Cardiac fibroblast (primary cell): ENCODE results near the gene MXD3.

Experiments used
- DNase-seq, 2 donors: peaks; one replicate each; pipeline versions ENCODE4 v3.0.0 to v3.0.0-alpha.2; 2010; ENCODE audit warnings: low read depth in 2 of 2
- H3K4me3 ChIP-seq, 2 donors: replicated peaks in 1 of 2; 1 replicate in 1 of 2; 2 replicates in 1 of 2; pipeline ENCODE4 v1.5.1; 2011; ENCODE audit warnings: low read depth in 2 of 2, low read length in 2 of 2, mild to moderate bottlenecking in 2 of 2, moderate library complexity in 1 of 2
- CTCF ChIP-seq: IDR thresholded peaks from one replicate; pipeline ENCODE4 v1.5.1; 2011; ENCODE audit warnings: low read depth, mild to moderate bottlenecking, low read length, inconsistent platforms

Gene MXD3

DNA sequence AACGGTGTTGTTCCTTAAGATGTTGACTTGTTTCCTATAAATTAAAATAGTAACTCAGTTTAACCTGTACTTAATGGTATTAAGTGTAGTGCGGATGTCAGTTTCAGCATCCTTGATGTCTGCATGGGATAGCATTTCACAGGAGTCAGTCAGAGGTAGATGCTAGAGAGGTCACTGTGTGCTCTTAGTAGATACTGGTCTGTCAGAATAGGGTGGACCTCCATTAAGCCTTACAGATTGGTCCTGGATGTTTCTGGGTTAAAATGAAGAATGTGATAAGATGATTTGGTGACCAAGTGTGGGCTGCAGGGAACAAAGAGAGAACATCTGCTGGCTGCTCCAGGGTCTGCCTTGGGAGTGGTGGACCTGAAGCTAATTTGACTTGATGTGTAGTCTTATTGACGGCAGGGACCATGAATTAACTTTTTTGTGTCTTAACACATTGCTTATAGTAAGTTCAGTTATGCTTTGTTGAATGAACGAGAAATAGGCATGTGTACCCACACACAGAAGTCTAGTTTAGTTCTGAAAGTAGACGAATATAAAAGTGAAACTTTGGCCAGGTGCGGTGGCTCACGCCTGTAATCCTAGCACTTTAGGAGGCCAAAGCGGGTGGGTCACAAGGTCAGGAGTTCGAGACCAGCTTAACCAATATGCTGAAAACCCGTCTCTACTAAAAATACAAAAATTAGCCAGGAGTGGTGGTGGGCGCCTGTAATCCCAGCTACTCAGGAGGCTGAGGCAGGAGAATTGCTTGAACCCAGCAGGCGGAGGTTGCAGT, 20.7 kb downstream of the MXD3 start:
- TF ChIP-seq CTCF, result no peak
- DNase-seq, result no peak
- H3K4me3 ChIP-seq, result no peak overlapping the region

GRCh38 chr5:177288191-177288590, 23.5 kb downstream of the MXD3 start:
- no peak for TF ChIP-seq CTCF
- no peak overlapping the region for H3K4me3 ChIP-seq
- no peak for DNase-seq

GRCh38 chr5:177276886-177277285, 34.8 kb downstream of the MXD3 start:
- DNase-seq, result no peak
- no peak for TF ChIP-seq CTCF
- no peak overlapping the region for H3K4me3 ChIP-seq

DNA sequence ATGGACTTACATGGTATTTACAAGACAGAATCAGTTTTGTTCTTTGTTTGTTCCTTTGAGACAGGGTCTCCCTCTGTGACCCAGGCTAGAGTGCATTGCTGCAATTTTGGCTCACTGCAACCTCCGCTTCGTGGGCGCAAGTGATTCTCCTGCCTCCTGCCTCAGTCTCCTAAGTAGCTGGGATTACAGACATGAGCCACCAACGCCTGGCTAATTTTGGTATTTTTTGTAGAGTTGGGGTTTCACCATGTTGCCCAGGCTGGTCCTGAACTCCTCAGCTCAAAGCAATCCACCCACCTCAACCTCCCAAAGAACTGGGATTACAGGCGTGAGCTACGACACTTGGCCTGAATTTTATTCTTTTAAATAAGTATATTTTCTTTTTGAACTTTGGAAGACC, 35.8 kb downstream of the MXD3 start:
- no peak overlapping the region for H3K4me3 ChIP-seq
- TF ChIP-seq CTCF, result no peak
- no peak for DNase-seq

DNA sequence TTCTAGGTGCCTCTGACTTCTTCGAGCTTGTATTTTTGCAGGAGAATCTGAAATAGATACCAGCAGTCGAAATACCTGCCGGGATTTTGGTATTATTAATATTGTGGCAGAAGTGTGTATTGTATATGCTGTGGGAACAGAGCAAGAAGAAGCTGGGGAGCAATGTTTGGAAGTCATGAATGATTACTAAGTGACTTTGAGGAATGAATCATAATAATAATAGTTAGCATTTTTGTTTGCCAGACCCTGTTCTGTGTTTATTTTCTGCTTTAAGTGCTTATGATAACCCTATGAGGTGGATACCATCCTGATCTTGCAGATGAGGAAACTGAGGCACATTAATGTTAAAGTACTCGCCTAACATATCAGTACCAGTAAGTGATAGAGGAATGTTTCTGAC, 40.6 kb downstream of the MXD3 start:
- TF ChIP-seq CTCF, result no peak

DNA sequence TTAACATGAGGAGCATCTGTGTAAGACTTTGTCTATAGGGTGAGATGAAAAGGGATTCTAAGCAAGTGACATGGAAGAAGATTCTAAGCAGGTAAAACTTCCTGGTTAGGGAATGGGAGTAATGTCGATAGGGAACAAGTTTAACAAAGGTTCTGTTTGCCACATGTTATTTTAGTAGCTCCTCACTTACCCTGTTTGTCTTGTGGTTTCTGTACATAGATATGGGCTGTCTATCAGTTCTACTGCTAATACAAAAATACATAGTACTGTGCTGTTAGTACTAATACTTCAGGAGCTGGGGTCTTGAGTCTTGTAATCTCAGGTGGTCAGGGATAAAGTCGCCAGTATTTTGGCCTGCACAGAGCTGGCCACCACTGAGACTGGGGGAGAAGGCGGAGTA, 41.0 kb downstream of the MXD3 start:
- no peak overlapping the region for H3K4me3 ChIP-seq
- no peak for DNase-seq
- TF ChIP-seq CTCF, result no peak

More for the DNA sequence above, 40.6 kb downstream of the MXD3 start:
- DNase-seq, result peak in 1 of 2 donors; percentile 33
- H3K4me3 ChIP-seq, result no peak overlapping the region

GRCh38 chr5:177269976-177270375, 41.7 kb downstream of the MXD3 start:
- H3K4me3 ChIP-seq, result no peak overlapping the region
- DNase-seq, result no peak
- TF ChIP-seq CTCF, result no peak
